Activated T-helper 1 cell treated with Interleukin-2 at 50 U/mL for 16 hours (primary cell): ENCODE data around the gene DLEC1.
"Not testable (repeated sequence)": the region's sequence is repeated elsewhere in the genome, so short reads cannot be mapped to it uniquely, and the experiment has no call there.

Source experiments
- DNase-seq: peaks from one replicate; pipeline ENCODE4 v3.0.0-alpha.2; 2020; ENCODE audit warnings: low read depth

Gene DLEC1

DNA sequence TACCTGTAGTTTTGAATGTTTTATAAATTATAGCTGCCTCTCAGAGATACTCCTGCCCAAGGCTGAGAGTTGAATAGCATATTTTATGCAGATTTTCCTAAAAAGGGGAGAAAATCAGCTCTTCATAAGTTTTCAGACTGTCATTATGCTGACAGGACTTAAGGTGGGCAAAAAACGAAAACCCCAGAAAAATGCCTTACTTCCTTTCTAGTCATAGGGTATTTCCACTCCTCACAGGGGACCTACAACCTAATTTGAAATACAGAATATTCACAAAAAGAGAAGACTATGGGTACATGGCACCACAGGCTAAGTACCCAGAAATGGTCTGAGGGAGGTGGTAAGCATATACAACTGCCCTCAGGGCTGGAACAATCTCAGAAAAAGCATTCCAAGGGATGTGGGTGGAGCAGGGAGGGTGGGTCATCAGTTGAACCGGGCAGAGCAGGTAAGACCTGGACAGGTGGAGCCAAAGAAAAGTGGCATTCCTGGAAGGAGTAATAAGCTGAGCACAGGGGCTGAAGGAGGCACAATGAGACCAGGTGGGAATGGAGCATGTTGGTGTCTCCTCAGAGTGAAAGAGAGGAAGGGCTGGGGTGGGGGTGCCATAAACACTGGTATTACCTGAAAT lies 115.7 kb downstream of the DLEC1 start:
- no peak for DNase-seq

DNA sequence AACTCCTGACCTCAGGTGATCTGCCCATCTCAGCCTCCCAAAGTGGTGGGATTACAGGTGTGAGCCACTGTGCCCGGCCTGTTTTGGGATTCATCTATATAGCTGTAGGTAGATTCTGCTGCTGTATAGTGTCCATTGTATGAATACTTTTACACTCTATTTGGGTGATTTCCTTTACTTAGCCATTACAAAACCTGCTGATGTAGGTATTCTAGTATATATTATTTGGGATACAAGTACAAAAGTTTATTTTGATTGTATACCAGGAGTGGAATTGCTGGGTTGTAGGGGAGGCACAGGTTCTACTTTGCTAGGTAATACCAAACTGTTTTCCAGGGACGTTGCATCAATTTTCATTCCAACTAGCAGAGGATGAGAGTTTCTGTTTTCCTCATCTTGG lies 116.8 kb downstream of the DLEC1 start:
- DNase-seq, result no peak

DNA sequence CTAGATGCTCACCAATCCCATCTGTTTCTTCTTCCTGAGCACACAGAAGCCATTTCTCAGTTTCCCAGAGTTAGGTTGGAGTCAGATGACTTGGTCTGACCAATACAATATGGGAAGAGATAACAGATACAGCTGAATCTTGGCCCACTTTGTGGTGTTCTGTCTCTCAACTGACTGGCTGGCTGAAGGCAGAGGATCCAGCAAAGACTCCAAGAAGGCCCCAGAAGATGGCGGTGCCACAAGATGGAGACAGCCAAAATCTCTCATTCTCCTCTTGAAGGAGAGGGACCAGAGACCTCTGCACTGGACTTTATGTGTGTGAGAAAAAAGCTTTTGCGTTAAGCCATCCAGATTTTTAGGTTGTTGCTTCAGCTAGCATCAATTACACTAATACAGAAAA lies 118.1 kb downstream of the DLEC1 start:
- no peak for DNase-seq

DNA sequence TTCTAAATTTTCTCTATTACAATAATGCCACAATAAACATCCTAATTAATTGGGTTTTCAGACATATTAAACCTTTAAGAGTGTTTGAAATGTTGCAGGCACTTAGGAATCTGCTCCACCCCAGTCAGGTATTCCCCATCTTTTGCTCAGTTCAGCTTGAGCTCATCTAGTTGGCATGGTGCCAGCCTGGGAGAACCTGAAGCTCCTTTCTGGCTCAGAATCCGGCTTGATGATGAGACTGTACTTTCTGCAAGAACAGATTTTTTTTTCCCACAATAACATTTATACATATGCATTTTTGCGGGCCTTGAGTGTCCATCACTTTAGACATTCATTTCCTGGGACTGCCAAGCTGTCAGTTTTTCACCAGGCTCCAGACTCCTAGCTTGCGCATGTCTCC lies 118.6 kb downstream of the DLEC1 start:
- no peak for DNase-seq

DNA sequence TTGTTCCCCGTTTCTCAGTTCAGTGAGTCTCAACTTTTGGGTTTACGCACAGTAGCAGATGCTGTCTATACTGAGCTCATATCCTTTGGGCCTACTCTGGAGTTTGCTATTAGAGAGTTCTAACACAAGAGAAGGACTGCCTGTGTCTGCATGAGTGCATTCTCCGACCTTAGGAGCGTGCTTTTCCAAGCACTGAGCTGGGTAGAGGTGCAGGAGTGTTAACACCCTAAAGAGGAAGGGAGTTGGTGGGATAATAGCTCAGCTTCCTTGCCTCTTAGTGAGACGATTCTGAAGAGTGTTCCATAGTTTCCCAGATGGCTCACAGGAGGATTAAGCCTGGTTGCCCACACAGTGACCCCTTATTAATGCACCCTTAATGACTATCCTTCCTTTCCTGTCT lies 119.5 kb downstream of the DLEC1 start:
- DNase-seq, result no peak

DNA sequence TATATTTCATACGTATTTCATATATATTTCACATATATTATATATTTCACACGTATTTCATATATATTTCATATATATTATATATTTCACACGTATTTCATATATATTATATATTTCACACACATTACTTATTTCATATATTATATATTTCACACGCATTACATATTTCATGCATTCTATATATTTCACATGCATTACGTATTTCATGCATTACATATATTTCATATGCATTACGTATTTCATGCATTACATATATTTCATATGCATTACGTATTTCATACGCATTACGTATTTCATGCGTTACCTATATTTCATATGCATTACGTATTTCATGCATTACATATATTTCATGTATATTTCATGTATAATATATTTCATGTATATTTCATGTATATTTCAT lies 121.7 kb downstream of the DLEC1 start:
- DNase-seq, result not testable (repeated sequence)

DNA sequence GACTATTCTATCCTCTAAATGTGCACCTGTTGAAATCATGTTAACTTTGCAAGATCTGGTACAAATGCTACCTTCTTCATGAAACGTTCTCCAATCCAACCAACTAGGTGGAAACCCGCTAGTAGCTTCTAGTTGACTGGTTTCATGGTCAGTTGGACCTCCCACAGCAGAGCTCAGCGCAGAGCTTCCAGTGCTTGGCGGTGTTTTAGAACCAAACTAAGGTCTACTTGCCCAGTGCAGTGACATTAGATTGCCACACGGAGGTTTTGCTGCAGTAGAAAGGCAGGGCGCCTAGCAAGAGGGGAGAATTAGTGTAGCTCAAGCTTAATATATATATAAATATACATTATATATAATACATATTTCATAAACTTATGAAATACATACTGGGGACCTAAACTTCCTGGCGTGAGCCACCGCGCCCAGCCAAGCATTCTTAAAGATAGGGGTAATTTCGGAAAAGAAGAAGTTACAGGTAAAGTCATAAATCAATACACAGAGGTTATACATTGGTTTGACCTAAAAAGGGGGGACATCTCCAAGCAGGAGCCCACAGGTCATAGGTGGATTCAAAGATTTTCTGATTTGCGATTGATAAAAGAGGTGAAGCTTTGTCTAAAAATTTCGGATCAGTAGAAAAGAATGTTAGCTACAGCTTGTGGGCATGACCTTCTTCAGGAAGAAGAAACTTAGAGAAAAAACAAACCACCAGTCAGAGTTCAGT lies 124.3 kb downstream of the DLEC1 start:
- no peak for DNase-seq

DNA sequence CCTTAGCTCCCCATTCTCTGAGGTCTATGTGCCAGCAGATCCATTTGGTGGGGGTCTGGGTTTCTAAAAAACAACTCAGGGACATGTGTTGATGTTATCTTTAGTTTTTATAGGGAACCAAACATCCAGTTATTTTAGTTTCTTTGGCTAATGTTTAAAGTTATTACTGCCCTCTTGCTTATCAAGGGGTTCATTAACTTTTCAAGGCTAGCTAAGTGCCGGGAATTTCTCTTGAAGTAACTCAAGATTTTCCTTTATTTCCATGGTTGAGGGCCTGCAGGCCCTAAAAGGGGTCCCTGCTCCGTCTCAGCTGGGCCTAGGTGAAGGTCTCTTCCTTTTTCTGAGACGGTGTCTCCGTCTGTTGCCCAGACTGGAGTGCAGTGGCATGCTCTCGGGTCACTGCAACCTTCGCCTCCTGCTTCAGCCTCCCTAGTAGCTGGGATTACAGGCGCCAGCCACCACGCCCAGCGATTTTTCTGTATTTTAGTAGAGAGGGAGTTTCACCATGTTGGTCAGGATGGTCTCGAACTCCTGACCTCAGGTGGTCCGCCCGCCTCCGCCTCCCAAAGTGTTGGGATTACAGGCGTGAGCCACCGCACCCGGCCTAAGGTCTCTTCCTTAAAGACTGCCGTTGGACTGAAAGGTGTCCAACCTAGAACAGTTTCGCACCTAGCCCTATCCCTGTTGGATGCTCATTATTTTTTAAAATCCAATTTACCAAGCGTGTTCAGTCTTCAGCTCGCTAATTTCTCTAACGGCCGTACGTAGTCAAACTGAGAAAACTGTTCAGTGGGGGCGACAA lies 125.0 kb downstream of the DLEC1 start:
- no peak for DNase-seq

DNA sequence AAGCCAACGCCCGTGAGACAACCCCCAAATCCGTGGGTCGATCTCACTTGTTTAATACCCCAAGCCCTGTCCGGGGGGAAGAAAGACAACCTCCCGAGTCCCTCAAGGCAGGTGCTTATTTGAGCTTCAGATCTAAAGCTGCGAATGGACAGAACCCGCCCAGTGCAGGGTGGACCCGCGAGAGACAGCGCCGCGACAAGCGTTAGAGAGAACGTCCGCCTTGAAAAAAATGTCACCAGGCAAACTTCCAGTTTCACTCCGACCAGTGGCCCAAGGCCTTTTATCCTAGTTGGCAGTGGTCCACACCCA lies 125.6 kb downstream of the DLEC1 start:
- DNase-seq, result no peak

DNA sequence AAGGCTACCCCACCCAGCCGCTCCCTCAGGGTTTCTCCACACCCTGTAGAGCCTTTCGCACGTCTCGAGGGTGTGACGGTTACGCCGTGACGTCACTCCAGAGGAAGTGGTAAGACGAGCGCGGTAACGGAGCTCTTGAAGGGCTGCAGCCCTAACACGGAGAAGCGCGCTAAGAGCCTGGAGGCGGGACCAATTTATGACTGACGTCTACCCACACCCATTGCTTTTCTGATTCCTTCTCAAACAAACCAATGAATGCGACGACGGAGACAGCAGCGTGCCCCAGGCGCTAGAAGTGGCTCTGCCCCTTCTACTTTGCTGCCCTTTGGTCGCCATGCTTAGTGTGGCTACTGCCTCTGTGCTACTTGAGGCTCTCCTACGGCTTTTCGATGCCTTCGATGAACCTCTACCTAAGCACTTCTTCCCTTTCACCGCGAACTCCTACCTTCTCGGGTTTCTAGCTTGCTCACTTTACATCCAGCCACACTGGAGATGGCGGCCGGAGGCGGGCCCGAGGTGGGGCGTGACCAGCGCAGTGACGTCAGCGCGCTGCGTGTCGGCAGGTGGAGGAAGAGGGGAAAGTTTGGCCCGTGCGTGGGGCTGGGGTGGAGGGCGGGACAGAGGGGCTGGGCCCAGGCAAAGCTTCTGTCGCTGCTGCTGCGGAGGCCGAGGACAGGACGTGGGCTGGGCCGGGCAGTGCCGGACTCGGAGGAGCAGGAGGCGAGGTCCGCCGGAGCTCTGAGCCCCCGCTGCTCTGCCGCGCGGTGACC lies 126.1 kb downstream of the DLEC1 start, which contains the start of gene OXSR1:
Gene OXSR1, plus strand, starts transcription at position 586 of the 770 bp plus-strand sequence. CDS start 340 bp downstream, outside the sequence.
- peak; percentile 91 for DNase-seq

DNA sequence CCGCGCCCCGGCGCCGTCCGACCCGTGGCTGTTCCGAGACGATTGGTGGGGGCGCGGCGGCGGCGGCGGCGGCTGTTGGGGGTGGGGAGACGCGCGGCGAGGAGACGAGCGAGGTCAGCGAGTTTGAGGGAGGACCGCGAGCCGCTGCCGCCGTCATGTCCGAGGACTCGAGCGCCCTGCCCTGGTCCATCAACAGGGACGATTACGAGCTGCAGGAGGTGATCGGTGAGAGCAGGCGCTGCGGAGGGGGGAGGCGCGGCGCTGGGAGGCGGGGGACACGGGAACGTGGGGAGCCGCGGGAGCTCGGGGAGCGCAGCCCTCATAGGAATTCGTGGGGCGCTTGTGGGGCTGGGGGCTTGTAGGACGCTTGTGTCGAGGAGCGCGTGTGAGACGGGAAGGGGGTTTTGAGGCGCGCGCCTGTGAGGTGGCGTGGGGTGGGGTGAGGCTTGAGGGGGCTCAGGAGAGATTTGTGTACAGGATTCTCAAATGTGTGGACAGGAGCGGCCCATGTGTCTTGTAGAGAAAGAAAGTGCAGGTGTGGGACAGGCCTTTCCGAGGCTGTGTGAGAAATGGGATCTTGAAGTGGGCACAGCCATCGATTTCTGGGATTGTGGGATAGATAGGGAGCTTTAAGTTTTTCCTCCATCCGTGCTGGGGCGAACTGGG lies 126.8 kb downstream of the DLEC1 start:
- no peak for DNase-seq

DNA sequence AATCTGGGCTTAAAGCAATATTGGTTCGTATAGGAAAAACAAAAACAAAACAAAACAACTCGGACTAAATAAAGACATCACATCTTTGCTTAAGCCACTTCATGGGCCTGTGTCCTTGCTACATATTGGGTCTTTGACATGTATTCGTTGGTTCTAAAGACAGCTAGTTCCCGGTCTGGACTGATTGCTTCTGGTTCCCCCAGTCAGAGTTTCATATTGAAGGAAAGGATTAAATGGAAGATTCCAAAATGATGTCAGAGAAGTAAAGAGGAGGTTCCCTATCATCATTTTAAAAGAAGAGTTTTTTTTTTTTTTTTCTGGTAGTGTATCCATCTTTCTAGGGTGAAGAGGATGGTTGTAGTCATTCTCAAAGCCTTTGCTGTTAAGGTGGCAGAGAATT lies 128.6 kb downstream of the DLEC1 start:
- no peak for DNase-seq

DNA sequence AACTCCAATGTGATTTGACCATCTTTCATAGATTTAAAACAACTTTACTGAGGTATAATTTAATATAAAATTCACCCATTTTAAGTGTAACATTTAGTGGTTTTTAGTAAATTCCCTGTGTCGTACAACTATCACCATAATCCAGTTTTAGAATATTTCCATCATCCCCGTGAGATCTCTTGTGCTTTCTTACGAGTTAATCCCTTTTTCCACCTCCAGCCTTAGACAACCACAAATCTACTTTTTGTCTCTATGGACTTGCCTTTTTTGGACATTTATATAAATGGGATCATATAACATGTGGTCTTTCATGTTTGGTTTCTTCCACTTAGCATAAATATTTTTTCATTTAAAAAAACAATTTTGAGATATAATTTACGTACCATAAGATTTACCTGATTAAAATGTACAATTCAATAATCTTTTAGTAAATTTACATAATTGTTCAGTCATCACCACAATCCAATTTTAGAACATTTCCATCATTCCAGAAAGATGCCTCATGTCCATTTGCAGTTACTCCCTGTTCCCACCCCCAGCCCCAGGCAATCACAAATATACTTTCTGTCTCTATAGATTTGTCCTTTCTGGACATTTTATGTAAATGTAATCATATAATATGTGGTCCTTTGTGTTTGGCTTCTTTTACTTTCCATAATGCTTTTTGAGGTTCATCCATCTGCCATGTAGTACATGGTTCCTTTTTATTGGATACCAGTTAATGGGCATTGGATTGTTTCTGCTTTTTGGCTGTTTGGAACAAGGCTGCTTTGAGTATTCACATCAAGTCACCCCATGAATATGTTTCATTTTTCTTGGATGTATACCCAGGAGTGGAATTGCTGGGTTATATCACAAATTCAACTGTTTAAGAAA lies 129.4 kb downstream of the DLEC1 start:
- DNase-seq, result no peak

DNA sequence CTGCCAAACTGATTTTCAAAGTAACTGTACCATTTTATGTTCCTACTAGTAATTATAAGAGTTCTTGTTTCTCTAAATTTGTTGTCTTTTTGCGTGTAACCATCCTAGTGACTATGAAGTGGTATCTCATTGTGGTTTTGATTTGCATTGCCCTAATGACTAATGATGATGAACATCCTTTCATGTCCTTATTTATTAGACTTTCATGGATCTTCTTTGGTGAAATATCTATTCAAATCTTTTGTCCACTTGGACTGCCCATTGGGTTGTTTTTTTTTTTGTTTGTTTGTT lies 130.0 kb downstream of the DLEC1 start:
- no peak for DNase-seq

DNA sequence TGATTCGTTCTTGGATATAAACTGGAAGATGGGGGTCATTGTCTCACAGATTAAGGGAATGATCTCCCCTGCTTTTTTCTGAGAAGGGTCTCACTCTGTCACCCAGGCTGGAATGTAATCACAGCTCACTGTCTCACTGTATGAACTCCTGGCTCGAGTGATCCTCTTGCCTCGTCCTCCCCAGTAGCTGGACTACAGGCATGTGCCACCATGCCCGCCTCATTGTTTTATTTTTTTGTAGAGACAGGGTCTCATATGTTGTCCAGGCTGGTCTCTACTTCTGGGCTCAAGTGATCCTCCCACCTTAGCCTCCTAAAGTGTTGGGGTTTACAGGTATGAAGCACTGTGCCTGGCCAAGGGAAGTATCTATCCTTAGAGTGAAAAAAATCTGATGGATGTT lies 131.7 kb downstream of the DLEC1 start:
- DNase-seq, result no peak

DNA sequence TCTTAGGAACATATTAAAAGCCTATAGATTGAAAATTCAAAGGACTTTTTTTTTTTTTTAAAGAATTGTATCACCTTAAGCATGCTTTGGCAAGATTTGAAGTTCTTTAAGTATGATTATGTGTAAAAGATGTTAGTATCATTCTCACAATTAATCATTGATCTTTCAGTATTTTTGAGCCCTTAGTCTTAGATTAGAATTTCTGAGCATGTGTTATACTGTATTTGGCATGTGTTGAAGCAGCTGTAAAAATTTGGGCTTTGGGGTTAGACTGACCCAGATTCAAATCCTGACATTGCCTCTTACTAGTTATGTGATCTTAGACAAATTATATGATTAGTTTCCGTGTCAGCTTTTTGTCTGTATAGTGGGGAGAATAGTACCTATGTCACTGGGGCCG lies 132.6 kb downstream of the DLEC1 start:
- DNase-seq, result no peak
